ENCODE results near the gene TSPAN11. TPM values are rescaled to one million over a fixed set of nuclear protein-coding genes. Genes with fewer than 3 reads are reported as not detected.

TSPAN11 gene
- total and polyA plus RNA-seq, 2 of the 4 experiments (the other 2 are of a cell fraction), result 0.18 to 0.26 TPM

GRCh38 chr12:30980955-30981662 is 54.6 kb downstream of the TSPAN11 start:
- intact Hi-C loops (cut with micrococcal nuclease), result loop anchor here (10.0 kb wide), 1 partner anchor 254 kb away; no protein-coding TSS in a partner anchor
- Histone ChIP-seq H2AK5ac (ENCODE audit: low read depth, low read length) (no peak overlapping the region), H3K4me3 (ENCODE audit: insufficient read depth, low read depth, low read length) (no peak overlapping the region), H3K27me3 (ENCODE audit: control insufficient read depth, insufficient read depth, low read length) (peaks cover 26% of the 10 kb centered on the region; the same call in 1 of the 2 replicates), H3K27ac (ENCODE audit: insufficient read depth, low read length) (no peak overlapping the region), H3K14ac (replicated peaks; ENCODE audit: low read depth, low read length) (no peak overlapping the region), H3K9ac (ENCODE audit: low read depth, low read length) (no peak overlapping the region), H4K91ac (ENCODE audit: insufficient read depth, low read depth, low read length) (no peak overlapping the region), H2AK9ac (replicated peaks; ENCODE audit: low read depth, low read length, poor library complexity) (no peak overlapping the region), H3K9me1 (ENCODE audit: insufficient read depth, low read length) (no peaks in the 10 kb centered on the region), H4K20me1 (ENCODE audit: insufficient read depth, low read length) (no peaks in the 10 kb centered on the region; the same call in 1 of the 2 replicates), H3K23ac (ENCODE audit: low read depth, low read length) (no peak overlapping the region), H2BK120ac (ENCODE audit: low read depth, low read length) (no peak overlapping the region), H4K5ac (ENCODE audit: low read depth, low read length) (no peak overlapping the region), H2BK20ac (ENCODE audit: low read depth, low read length) (no peak overlapping the region), H3K4me1 (ENCODE audit: control insufficient read depth, insufficient read depth, low read length) (no peaks in the 10 kb centered on the region), H4K8ac (ENCODE audit: low read depth in 2 of 2, low read length in 2 of 2) (no peak overlapping the region), H3K4ac (ENCODE audit: low read depth, low read length) (no peak overlapping the region), H3K9me3 (ENCODE audit: control insufficient read depth, insufficient read depth, low read length) (no peaks in the 10 kb centered on the region), H3K18ac (ENCODE audit: low read depth, low read length) (no peak overlapping the region), H2BK15ac (ENCODE audit: low read depth, low read length) (no peak overlapping the region), H2AFZ (replicated peaks; ENCODE audit: low read length, poor library complexity) (no peak overlapping the region), H2BK5ac (ENCODE audit: low read depth, low read length, poor library complexity, severe bottlenecking) (no peak overlapping the region), H3K4me2 (ENCODE audit: low read depth, low read length) (no peak overlapping the region), H3K36me3 (ENCODE audit: control insufficient read depth, insufficient read depth, low read length) (no peaks in the 10 kb centered on the region), H3K79me1 (ENCODE audit: low read depth in 1 of 2, low read length in 2 of 2) (no peaks in the 10 kb centered on the region), H3K56ac (ENCODE audit: extremely low read depth, insufficient read depth, low read length) (no peak overlapping the region)
- TF ChIP-seq FOS (IDR thresholded peaks at IDR 0.05; ENCODE audit: low read depth, low read length), result no peak
- TF ChIP-seq MAZ (IDR thresholded peaks at IDR 0.05; ENCODE audit: borderline replicate concordance, low read depth, low read length), result no peak
- TF ChIP-seq, protein P1, sequence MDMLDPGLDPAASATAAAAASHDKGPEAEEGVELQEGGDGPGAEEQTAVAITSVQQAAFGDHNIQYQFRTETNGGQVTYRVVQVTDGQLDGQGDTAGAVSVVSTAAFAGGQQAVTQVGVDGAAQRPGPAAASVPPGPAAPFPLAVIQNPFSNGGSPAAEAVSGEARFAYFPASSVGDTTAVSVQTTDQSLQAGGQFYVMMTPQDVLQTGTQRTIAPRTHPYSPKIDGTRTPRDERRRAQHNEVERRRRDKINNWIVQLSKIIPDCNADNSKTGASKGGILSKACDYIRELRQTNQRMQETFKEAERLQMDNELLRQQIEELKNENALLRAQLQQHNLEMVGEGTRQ (IDR thresholded peaks at IDR 0.05; ENCODE audit: low read depth, low read length), result no peak
- no peak for TF ChIP-seq POLR2A (IDR thresholded peaks at IDR 0.05; ENCODE audit: low read depth, low read length)
- TF ChIP-seq NFE2L2 (IDR thresholded peaks at IDR 0.05; ENCODE audit: low read depth, low read length), result no peak
- ATAC-seq (ENCODE audit: low read depth) (no peak), DNase-seq (no peak)
- in situ Hi-C loops (cut with MboI; ENCODE audit: low sequenced_read_pairs), result no loop called here
- dilution Hi-C loops (cut with HindIII; ENCODE audit: low sequenced_read_pairs, unreplicated experiment), result no loop called here
- POLR2A ChIA-PET (ENCODE audit: unreplicated experiment), result no interaction called here
- no TSS peak for BruUV-seq (replicated peaks)
- CTCF ChIA-PET, result no interaction called here
- 73% methylated on average over 8 of the region's 18 CpGs; no CpG with 5 or more reads in 1 of the 2 experiments for whole genome bisulfite sequencing, 2 experiments (ENCODE audit: extremely low coverage in 2 of 2, insufficient read length in 1 of 2)

All from IMR-90 (cell line).